HG02678 (cell line): ENCODE results near the gene COL6A2.

Experiments used
- ATAC-seq: cut with Tn5 transposase; IDR thresholded peaks from one replicate; pipeline ENCODE4 v1.9.1; 2021; ENCODE audit warnings: mild to moderate bottlenecking, moderate library complexity; ENCODE audit not compliant: unreplicated experiment

Gene COL6A2

GRCh38 chr21:46154155-46154954, 56.4 kb downstream of the COL6A2 start:
- no peak for ATAC-seq

- no peak for ATAC-seq
Observed at GRCh38 chr21:46154955-46155513, 57.1 kb downstream of the COL6A2 start.

DNA sequence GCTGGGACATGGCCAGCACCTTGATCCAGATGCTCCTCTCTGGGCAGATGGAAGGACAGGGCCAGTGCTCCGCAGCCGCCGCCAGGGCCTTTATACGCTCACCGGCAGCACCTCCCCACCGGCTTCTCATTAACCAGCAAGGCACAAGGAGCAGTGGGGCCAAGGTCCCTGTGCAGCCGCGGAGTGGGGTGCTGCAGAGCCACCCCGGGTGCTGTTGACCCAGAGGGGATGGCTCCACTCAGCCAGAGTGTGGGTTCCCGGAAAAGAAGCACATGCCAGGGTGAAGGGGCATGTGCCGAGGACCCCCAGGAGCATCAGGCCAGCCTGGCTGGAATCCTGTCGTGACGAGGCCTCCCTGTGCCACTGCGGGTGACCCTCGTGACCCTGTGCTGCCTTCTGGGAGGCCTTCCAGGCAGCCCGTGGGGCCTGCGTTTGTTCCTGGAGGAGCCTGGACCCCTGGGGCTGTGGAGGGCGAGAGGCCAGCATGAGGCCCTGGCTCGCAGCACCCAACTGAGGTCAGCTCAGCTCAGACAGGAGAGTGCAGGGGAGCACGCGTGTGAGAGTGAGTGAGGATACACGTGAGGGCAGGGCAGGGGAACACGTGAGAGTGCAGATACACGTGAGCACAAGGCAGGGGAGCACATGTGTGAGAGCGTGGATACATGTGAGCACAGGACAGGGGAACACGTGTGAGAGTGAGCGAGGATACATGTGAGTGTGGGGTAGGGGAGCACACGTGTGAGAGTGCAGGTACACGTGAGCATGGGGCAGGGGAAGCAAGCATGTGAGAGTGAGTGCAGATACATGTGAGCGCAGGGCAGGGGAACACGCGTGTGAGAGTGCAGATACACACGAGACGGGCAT, 57.8 kb downstream of the COL6A2 start, which contains the start of gene FTCD:
FTCD (minus strand) TSS at position 66 of the 864 bp plus-strand sequence; CDS start at position 10, 56 bp downstream.
- ATAC-seq: no peak

DNA sequence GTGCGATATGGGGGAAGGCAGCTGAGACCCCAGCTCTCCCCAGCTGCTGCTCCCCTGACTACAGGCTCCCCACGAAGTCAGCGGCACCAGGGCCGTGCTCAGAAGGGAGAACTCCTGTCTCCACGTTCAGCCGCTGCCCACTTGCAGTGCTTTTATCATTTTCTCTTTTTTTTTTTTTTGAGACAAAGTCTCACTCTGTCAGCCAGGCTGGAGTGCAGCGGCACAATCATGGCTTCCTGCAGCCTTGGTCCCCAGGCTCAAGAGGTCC, 58.4 kb downstream of the COL6A2 start:
- ATAC-seq: no peak

DNA sequence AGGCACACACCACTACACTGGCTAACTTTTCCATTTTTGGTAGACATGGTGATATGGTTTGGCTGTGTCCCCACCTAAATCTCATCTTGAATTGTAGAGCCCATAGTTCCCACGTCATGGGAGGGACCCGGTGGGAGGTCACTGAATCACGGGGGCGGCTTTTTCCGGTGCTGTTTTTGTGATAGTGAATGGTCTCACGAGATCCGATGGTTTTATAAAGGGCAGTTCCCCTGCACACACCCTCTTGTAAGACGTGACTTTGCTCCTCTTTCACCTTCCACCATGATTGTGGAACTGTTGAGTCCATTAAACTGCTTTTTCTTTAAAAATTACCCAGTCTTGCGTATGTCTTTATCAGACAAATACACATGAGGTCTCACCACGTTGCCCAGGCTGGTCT, 58.8 kb downstream of the COL6A2 start:
- no peak for ATAC-seq

GRCh38 chr21:46157396-46157986, 59.6 kb downstream of the COL6A2 start:
- ATAC-seq: no peak

DNA sequence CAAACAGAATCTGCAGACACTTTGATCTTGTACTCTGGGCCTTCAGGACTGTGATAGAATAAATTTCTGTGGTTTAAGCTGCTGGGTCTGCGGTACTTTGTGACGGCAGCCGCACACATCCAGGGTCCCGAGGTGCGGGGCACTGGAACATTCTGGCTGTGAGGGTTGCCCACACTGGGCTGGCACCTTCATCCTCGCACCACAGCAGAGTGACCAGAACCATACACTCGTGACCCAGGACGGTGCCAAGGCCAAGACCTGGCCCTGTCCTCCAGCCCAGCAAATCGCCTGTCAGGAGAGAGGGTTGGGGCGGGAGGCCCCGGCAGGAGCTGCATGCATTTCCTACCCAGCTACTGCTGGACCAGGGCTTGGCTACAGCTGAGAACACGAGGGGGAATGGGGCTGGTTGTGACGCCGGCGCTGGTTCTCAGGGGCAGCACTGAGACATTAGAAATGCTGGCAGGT, 60.1 kb downstream of the COL6A2 start:
- ATAC-seq: no peak

DNA sequence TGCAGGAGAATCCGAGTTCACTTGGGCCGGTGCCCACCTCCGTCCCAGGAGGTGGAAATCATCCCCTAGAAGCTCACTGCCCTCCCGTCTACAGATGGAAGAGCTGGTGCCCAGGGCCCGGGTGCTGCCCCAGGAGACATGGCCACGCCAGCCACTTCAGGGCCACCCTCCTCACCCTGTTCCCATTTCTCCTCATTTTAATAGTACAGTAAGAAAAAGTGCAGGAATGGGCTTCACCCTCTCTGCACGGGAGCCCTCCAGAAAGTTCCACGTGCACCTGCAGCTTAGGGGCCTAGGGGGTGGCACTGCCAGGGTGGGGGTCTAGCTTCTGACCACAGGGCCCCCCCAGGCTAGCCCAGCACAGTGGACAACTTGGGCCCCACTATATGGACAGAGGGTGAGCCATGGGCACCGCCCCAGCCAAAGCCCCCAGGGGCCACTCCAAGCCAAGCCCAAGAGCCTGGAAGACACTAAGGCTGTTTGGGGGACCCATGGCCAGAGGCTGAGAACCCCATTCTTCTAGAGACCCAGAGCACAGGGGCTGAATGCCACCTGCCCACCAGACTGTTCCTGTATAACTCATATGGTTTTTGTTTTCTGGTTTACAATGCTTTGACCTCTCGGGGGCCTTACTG, 60.9 kb downstream of the COL6A2 start:
- no peak for ATAC-seq

DNA sequence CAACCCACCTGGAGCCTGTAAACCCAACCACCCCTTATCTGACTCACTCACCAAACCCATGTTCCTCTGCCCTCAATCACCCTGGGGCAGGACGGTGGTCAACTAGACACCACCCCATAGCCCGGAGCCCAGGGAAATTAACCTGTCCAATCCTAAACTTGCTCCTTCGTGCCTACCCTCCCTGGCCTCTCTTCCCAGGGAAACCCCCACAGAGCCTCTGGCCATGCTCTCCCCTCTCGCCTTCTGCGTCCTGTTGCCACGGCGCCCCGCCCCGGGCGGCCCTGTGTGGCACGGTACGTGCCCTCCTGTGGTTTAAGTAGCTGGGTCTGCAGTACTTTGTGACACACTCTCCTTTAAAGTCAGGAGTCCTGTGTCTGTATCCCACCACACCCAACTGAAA, 61.5 kb downstream of the COL6A2 start:
- ATAC-seq: no peak

DNA sequence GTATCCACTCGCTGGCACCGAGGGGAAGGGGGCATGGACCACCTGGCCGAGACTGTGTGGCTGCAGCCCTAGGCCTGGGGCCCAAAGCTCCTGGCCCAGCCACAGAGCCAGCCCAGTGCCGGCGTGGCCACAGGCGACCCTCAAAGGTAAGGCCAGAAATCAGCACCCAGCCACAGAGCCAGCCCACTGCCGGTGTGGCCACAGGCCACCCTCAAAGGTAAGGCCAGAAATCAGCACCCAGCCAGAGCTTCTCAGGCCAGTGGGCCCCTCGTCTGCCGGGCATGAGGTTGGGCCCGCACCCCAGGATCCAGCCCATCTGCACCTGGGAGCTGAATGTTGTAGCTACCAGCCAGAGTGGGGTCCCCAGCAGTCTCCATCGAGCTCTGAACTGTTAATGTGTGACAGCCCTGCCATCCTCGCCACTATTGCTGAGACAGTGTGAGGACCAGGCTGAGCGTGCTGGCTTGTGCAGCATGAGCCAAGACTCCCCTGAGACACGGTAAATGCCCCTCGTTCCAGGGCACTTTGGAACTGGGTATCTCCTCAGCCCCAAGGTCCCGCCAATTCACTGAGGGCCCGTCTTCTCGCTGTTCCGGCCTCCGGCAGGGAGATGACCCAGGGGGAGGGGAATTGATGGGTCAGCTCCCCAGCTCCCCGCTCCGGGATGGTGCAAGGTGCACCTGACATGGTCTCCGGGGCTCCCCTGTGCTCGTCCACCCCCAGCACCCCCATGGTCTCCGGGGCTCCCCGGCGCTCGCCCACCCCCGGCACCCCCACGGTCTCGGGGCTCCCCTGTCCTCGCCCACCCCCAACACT, 62.1 kb downstream of the COL6A2 start:
- no peak for ATAC-seq

DNA sequence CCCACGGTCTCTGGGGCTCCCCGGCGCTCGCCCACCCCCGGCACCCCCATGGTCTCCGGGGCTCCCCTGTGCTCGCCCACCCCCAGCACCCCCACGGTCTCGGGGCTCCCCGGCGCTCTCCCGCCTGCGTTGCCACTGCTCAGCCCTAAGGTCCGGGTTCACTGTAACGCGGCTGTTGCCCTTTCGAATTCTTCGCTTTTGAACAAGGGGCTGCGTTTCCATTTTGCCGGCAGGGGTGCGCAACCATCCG, 62.7 kb downstream of the COL6A2 start:
- no peak for ATAC-seq

DNA sequence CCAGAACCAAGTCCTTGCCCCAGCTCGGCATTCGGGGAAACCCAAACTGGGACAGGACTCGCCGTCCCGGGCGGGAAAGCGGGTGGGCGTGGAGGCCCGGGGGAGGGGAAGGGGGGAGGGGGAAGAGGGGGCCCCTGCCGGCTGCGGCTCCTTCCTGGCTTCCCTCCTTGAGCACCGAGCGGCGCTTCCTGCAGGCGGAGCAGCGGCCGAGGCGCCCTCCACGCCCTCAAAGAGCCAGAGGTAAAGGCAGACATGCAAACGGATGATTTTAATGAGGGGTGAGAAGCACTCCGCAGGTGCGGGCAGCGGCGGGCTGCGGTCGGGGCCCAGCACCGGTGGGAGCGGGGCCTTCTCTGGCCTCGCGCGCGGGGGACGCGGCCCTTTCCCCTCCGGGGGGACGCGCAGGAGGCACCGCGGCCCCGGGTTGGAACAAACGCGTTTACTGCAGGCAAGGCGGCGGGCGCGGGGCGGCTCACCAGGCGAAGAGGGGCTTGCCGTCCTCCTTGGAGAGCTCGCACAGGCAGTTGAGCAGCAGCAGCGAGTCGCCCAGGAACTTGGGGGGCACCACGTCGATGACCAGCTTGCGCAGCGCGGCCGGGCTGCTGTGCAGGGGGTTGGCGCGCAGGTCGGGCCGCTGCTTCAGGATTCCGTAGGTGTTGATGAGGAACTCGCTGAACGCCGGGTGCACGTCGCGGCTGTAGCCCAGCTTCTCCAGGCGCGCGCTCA, 63.2 kb downstream of the COL6A2 start:
- no peak for ATAC-seq

GRCh38 chr21:46161633-46162592, 64.0 kb downstream of the COL6A2 start:
- ATAC-seq: no peak

GRCh38 chr21:46163380-46163779, 65.5 kb downstream of the COL6A2 start:
- ATAC-seq: no peak

DNA sequence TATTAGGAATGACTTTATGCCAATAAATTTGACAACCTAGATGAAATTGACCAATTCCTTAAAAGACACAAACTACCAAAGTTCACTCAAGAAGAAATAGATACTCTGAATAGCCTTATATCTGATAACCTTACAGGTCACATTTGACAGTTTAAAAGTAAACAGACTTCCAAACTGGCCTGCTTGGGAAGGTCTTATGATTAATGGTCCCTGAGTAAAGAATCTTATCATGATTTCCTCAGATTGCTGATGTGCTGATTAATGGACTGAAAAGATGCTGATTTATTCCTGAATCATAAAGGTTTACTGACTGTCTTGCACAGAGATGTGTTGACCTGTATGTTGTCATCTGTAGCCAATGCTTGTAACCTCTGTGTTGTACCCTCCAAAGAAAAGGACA, 67.2 kb downstream of the COL6A2 start:
- ATAC-seq: no peak

- ATAC-seq: no peak
Observed at GRCh38 chr21:46168238-46168637, 70.3 kb downstream of the COL6A2 start.

- ATAC-seq: no peak
Observed at GRCh38 chr21:46168659-46169386, 70.9 kb downstream of the COL6A2 start.
